ENCODE measurements around the gene HRG. TPM values are rescaled to one million over a fixed set of nuclear protein-coding genes. Genes with fewer than 3 reads are reported as not detected.

Gene HRG
- total RNA-seq, 2 experiments from 2014 or later, result not detected

- ATAC-seq, result no peak
- no peaks in the 10 kb centered on the region for H3K36me3 Mint-ChIP-seq (ENCODE audit: low read depth)
- no peak overlapping the region for H3K4me3 Mint-ChIP-seq
- H3K27ac Mint-ChIP-seq, result no peak overlapping the region
- peaks cover 26% of the 10 kb centered on the region for H3K27me3 Mint-ChIP-seq
- no peak for TF ChIP-seq CTCF (IDR thresholded peaks at IDR 0.05)
- no peak for DNase-seq
- intact Hi-C loops (cut with micrococcal nuclease), result loop anchor here (5.0 kb wide), 1 partner anchor 203 kb away; no protein-coding TSS in a partner anchor
- POLR2A ChIA-PET, result interaction anchor here (0.6 kb wide), 1 partner anchor 276 kb away, joined by 3 read pairs; no protein-coding TSS in a partner anchor
- H3K4me1 Mint-ChIP-seq (ENCODE audit: low read depth), result peaks cover 17% of the 10 kb centered on the region
- H3K9me3 Mint-ChIP-seq, result no peaks in the 10 kb centered on the region
- CTCF ChIA-PET, result interaction anchor here (0.7 to 1.4 kb wide), 3 partner anchors 29 to 201 kb away, joined by 3 to 4 read pairs (median 3); no protein-coding TSS in a partner anchor
These were observed 46.0 kb upstream of the HRG start for GRCh38 chr3:186619787-186620212.

GRCh38 chr3:186620213-186621092 is 45.4 kb upstream of the HRG start:
- no peaks in the 10 kb centered on the region for H3K36me3 Mint-ChIP-seq (ENCODE audit: low read depth)
- no peaks in the 10 kb centered on the region for H3K9me3 Mint-ChIP-seq
- ChIA-PET POLR2A (interaction anchor here (0.6 kb wide), 1 partner anchor 277 kb away, joined by 3 read pairs; no protein-coding TSS in a partner anchor), CTCF (interaction anchor here (0.7 to 1.4 kb wide), 3 partner anchors 29 to 201 kb away, joined by 3 to 4 read pairs (median 3); no protein-coding TSS in a partner anchor)
- H3K27ac Mint-ChIP-seq, result no peak overlapping the region
- H3K4me1 Mint-ChIP-seq (ENCODE audit: low read depth), result peaks cover 14% of the 10 kb centered on the region
- ATAC-seq (no peak), DNase-seq (no peak)
- H3K27me3 Mint-ChIP-seq, result peaks cover 24% of the 10 kb centered on the region
- TF ChIP-seq CTCF (IDR thresholded peaks at IDR 0.05), result no peak
- H3K4me3 Mint-ChIP-seq, result no peak overlapping the region
- intact Hi-C loops (cut with micrococcal nuclease), result no loop called here

- POLR2A ChIA-PET, result no interaction called here
- no peaks in the 10 kb centered on the region for H3K9me3 Mint-ChIP-seq
- TF ChIP-seq CTCF (IDR thresholded peaks at IDR 0.05), result no peak
- intact Hi-C loops (cut with micrococcal nuclease), result no loop called here
- no peak overlapping the region for H3K4me3 Mint-ChIP-seq
- no peak overlapping the region for H3K27ac Mint-ChIP-seq
- CTCF ChIA-PET, result no interaction called here
- DNase-seq (no peak), ATAC-seq (no peak)
- H3K4me1 Mint-ChIP-seq (ENCODE audit: low read depth), result peaks cover 5% of the 10 kb centered on the region
- no peaks in the 10 kb centered on the region for H3K36me3 Mint-ChIP-seq (ENCODE audit: low read depth)
- peaks cover 22% of the 10 kb centered on the region for H3K27me3 Mint-ChIP-seq
These were observed 43.7 kb upstream of the HRG start for GRCh38 chr3:186621894-186622650.

GRCh38 chr3:186622651-186623310 is 43.0 kb upstream of the HRG start:
- ATAC-seq (no peak), DNase-seq (no peak)
- no peaks in the 10 kb centered on the region for H3K9me3 Mint-ChIP-seq
- H3K36me3 Mint-ChIP-seq (ENCODE audit: low read depth), result no peaks in the 10 kb centered on the region
- ChIA-PET CTCF (interaction anchor here (4.7 kb wide), 1 partner anchor 7 kb away, joined by 47 read pairs; no protein-coding TSS in a partner anchor), POLR2A (no interaction called here)
- intact Hi-C loops (cut with micrococcal nuclease), result no loop called here
- H3K27me3 Mint-ChIP-seq, result peaks cover 16% of the 10 kb centered on the region
- no peak overlapping the region for H3K4me3 Mint-ChIP-seq
- H3K4me1 Mint-ChIP-seq (ENCODE audit: low read depth), result no peaks in the 10 kb centered on the region
- TF ChIP-seq CTCF (IDR thresholded peaks at IDR 0.05), result no peak
- no peak overlapping the region for H3K27ac Mint-ChIP-seq
